ENCODE data around the gene C9orf43. TPM values are rescaled to one million over a fixed set of nuclear protein-coding genes. Genes with fewer than 3 reads are reported as not detected.

The C9orf43 gene
- total RNA-seq, 4 donors from 2014 or later, result 0.34 to 0.75 (median 0.66) TPM

DNA sequence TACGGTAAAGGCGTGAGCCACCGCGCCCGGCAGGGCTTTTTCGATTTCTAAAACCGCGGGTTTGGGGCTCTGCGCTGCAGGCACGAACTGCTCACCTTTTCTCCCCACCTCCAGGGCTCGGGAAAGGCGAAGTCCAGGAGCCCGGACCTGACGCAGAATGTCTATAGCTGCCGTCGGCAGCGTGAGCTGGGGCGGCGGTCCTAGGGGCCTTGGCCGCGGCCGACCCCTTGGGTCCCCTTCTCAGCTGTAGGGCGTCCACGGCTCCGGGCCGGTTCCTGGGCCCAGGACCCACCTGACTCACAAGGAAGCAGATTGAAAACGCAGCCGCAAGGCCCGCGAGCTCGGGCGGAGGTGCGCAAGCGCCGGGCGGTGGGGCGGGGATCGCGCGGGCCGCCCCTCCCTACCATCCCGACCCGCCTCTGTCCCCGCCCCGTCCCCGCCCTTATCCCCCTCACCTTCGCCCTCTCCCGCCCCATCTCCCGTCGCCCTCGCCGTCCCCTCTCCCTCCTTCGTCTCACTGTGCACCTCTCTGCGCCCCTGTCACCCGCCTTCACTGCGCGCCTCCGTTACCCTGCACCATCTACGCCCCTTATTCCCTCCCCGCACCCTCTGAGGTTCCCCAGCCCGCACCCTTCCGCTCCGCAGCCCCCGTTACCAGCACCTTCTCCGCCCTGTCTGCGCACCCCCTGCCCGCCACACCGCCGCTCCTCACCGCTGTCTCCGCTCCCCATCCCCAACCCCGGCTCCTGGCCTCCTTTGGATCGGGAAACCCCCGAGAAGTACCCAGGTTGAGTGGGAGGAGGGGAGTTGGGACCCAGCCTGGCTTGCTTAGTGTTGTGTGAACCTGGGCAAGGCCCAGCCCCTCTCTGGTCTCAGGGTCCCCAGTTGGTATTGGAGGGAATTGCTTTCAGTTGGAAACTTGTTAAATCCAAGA lies 33.6 kb upstream of the C9orf43 start, which contains the start of gene HDHD3:
TSS of gene HDHD3 (minus strand) at position 353 of the 934 bp plus-strand sequence. CDS start 2,632 bp downstream, outside the sequence.
- TF ChIP-seq CTCF (IDR thresholded peaks at IDR 0.05; ENCODE audit: low read depth), result no peak

DNA sequence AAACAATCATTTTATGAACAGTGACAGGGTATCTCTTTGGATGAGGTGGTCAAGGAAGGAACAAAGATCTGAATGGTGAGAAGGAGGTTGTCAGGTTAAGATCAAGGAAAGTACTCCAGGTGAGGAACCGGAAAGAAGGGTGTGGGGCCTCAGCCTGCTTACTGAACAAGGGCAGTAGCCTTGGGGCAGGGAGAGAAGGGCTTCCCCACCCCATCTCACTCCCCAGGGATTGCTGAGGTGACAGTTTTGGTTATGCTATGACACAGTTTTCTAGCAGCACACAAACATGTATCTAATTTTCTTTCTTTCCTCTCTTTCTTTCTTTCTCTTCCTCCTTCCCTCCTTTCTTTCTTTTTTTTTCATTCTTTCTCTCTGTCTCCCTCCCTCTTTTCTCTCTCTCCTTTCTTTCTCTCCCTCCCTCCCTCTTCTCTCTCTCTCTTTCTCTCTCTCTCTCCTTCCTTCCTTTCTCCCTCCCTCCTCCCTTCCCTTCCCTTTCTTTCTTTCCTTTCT lies 29.6 kb upstream of the C9orf43 start:
- no peak for TF ChIP-seq CTCF (IDR thresholded peaks at IDR 0.05; ENCODE audit: low read depth)

GRCh38 chr9:113381909-113382411 lies 28.6 kb upstream of the C9orf43 start:
- TF ChIP-seq CTCF (IDR thresholded peaks at IDR 0.05; ENCODE audit: low read depth), result no peak

GRCh38 chr9:113386571-113387393 lies 23.8 kb upstream of the C9orf43 start:
- no peak for TF ChIP-seq CTCF (IDR thresholded peaks at IDR 0.05; ENCODE audit: low read depth)

DNA sequence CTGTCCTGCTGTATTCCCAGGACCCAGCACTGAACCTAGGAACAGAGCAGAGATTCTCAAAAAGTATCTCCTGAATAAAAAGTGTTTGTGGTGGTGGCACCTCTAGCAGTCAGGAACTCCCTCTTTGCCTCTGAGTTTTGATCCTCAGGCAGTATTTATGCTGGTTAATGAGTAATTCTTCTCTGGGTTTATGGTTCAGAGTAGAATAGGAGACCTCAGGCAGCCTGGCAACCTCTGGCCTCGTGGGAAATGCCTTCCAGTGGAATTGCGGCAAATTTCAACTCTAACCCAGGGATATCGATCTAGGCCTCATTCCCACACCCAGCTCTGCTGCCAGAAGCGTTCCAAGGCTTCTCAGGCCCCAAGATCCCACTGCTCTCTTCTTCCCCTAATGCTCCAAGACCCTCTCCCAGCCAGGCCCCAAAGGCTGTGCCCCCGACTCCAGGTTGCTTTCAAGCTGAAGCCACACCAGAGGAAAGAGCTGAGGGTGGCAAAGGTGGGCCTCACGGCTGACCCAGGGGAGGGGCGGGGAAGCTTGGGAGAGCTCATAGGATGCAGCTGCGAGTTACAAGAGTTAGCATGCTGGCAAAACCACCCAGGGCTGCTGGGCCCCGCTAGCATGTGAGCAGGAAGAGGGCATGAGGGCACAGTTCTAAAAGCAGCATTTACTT lies 22.9 kb upstream of the C9orf43 start:
- no peak for TF ChIP-seq CTCF (IDR thresholded peaks at IDR 0.05; ENCODE audit: low read depth)

GRCh38 chr9:113388833-113389232 lies 21.7 kb upstream of the C9orf43 start:
- TF ChIP-seq CTCF (IDR thresholded peaks at IDR 0.05; ENCODE audit: low read depth), result no peak
